SK-N-SH treated with all-trans-retinoic acid at 6 μM for 48 hours (cell line): ENCODE measurements around the gene ERCC6.

Source experiments
- ATAC-seq: fragments of 200-7000 bp; cut with Tn5 transposase; 3 replicates; pipeline ENCODE4 v1.9.1; 2020; ENCODE audit warnings: mild to moderate bottlenecking, moderate library complexity
- ARNTL ChIP-seq: fragments of 450-650 bp; formaldehyde crosslinking; IDR thresholded peaks from 2 replicates; pipeline ENCODE4 v1.5.0; 2020; ENCODE audit warnings: low read depth, mild to moderate bottlenecking, moderate library complexity, borderline replicate concordance
- BACH2 ChIP-seq: fragments of 250-450 bp; sonication (Bioruptor Pico); IDR thresholded peaks from 2 replicates; pipeline ENCODE4 v1.9.0; 2021; ENCODE audit warnings: mild to moderate bottlenecking, borderline replicate concordance
- CREB5 ChIP-seq: fragments of 250-450 bp; sonication (Bioruptor Pico); IDR thresholded peaks from 2 replicates; pipeline ENCODE4 v1.5.1; 2020; ENCODE audit warnings: low read depth, mild to moderate bottlenecking, moderate library complexity
- CSDC2 ChIP-seq: fragments of 250-450 bp; sonication (Bioruptor Pico); IDR thresholded peaks from 2 replicates; pipeline ENCODE4 v1.5.0; 2020; ENCODE audit warnings: mild to moderate bottlenecking, moderate library complexity
- CSRNP3 ChIP-seq: fragments of 250-450 bp; sonication (Bioruptor Pico); IDR thresholded peaks from 2 replicates; pipeline ENCODE4 v1.5.1; 2021; ENCODE audit warnings: mild to moderate bottlenecking, moderate library complexity
- ESRRG ChIP-seq: fragments of 250-450 bp; sonication (Bioruptor Pico); IDR thresholded peaks from 2 replicates; pipeline ENCODE4 v1.6.1; 2021; ENCODE audit warnings: mild to moderate bottlenecking
- ISL1 ChIP-seq: fragments of 250-450 bp; sonication (Bioruptor Pico); IDR thresholded peaks from 2 replicates; pipeline ENCODE4 v2.1.2; 2022; ENCODE audit warnings: mild to moderate bottlenecking, moderate library complexity
- OSR1 ChIP-seq: fragments of 250-450 bp; sonication (Bioruptor Pico); IDR thresholded peaks from 2 replicates; pipeline ENCODE4 v1.8.0; 2022; ENCODE audit warnings: moderate library complexity, mild to moderate bottlenecking, inconsistent platforms
- PATZ1 ChIP-seq: fragments of 250-450 bp; sonication (Bioruptor Pico); IDR thresholded peaks from 2 replicates; pipeline ENCODE4 v1.8.0; 2020; ENCODE audit warnings: mild to moderate bottlenecking, moderate library complexity, borderline replicate concordance
- POU6F1 ChIP-seq: fragments of 250-450 bp; sonication (Bioruptor Pico); IDR thresholded peaks from 2 replicates; pipeline ENCODE4 v1.8.0; 2021; ENCODE audit warnings: low read depth, mild to moderate bottlenecking, moderate library complexity, borderline replicate concordance
- PPARA ChIP-seq: fragments of 250-450 bp; sonication (Bioruptor Pico); IDR thresholded peaks from 2 replicates; pipeline ENCODE4 v1.5.0; 2020; ENCODE audit warnings: mild to moderate bottlenecking, borderline replicate concordance
- RARB ChIP-seq: fragments of 250-450 bp; sonication (Bioruptor Pico); IDR thresholded peaks from 2 replicates; pipeline ENCODE4 v1.8.0; 2021; ENCODE audit warnings: mild to moderate bottlenecking, moderate library complexity
- SNAI2 ChIP-seq: fragments of 250-450 bp; sonication (Bioruptor Pico); IDR thresholded peaks from 2 replicates; pipeline ENCODE4 v1.5.0; 2020; ENCODE audit warnings: mild to moderate bottlenecking, moderate library complexity
- TCF4 ChIP-seq: fragments of 250-450 bp; sonication (Bioruptor Pico); IDR thresholded peaks from 2 replicates; pipeline ENCODE4 v1.8.0; 2021; ENCODE audit warnings: mild to moderate bottlenecking, moderate library complexity, borderline replicate concordance
- TOX ChIP-seq: fragments of 250-450 bp; sonication (Bioruptor Pico); IDR thresholded peaks from 2 replicates; pipeline ENCODE4 v1.8.0; 2021; ENCODE audit warnings: mild to moderate bottlenecking, moderate library complexity, borderline replicate concordance
- TSHZ2 ChIP-seq: fragments of 250-450 bp; sonication (Bioruptor Pico); IDR thresholded peaks from 2 replicates; pipeline ENCODE4 v1.5.0; 2020; ENCODE audit warnings: mild to moderate bottlenecking, moderate library complexity
- ZC3H10 ChIP-seq: fragments of 250-450 bp; sonication (Bioruptor Pico); IDR thresholded peaks from 2 replicates; pipeline ENCODE4 v1.5.1; 2021; ENCODE audit warnings: mild to moderate bottlenecking, moderate library complexity
- ZFP3 ChIP-seq: fragments of 250-450 bp; sonication (Bioruptor Pico); IDR thresholded peaks from 2 replicates; pipeline ENCODE4 v1.5.0; 2020; ENCODE audit warnings: mild to moderate bottlenecking, moderate library complexity
- ZFP30 ChIP-seq: fragments of 450-650 bp; formaldehyde crosslinking; IDR thresholded peaks from 2 replicates; pipeline ENCODE4 v1.5.0; 2022; ENCODE audit warnings: mild to moderate bottlenecking, moderate library complexity
- ZNF565 ChIP-seq: fragments of 450-650 bp; formaldehyde crosslinking; conservative IDR thresholded peaks from 2 replicates; pipeline ENCODE4 v1.5.0; 2020; ENCODE audit warnings: low read depth, mild to moderate bottlenecking, moderate library complexity
- ZNF70 ChIP-seq: fragments of 450-650 bp; formaldehyde crosslinking; IDR thresholded peaks from 2 replicates; pipeline ENCODE4 v1.5.0; 2020; ENCODE audit warnings: mild to moderate bottlenecking, moderate library complexity
- ZNF8 ChIP-seq: fragments of 450-650 bp; formaldehyde crosslinking; IDR thresholded peaks from 2 replicates; pipeline ENCODE4 v1.5.0; 2020; ENCODE audit warnings: mild to moderate bottlenecking, moderate library complexity

The ERCC6 gene

GRCh38 chr10:49552277-49552676 is 13.4 kb upstream of the ERCC6 start:
- TF ChIP-seq ZNF565 (CRISPR knock-in tag) (no peak), ZC3H10 (no peak), TSHZ2 (CRISPR knock-in tag) (no peak), ZNF8 (CRISPR knock-in tag) (no peak), ZFP3 (CRISPR knock-in tag) (no peak), OSR1 (CRISPR knock-in tag) (no peak), ZFP30 (CRISPR knock-in tag) (no peak), RARB (CRISPR knock-in tag) (no peak), CSDC2 (CRISPR knock-in tag) (no peak), ZNF70 (no peak), BACH2 (CRISPR knock-in tag) (no peak), TOX (CRISPR knock-in tag) (no peak), CSRNP3 (CRISPR knock-in tag) (no peak), SNAI2 (CRISPR knock-in tag) (no peak), PPARA (no peak), ARNTL (CRISPR knock-in tag) (no peak), CREB5 (CRISPR knock-in tag) (no peak), POU6F1 (CRISPR knock-in tag) (no peak), PATZ1 (CRISPR knock-in tag) (no peak)
- peak; percentile 85 for ATAC-seq

- peak; percentile 60 for ATAC-seq
- no peak for TF ChIP-seq RARB (CRISPR knock-in tag)
- no peak for TF ChIP-seq CSRNP3 (CRISPR knock-in tag)
- no peak for TF ChIP-seq ISL1
- TF ChIP-seq ZNF565 (CRISPR knock-in tag), result no peak
- no peak for TF ChIP-seq PATZ1 (CRISPR knock-in tag)
- no peak for TF ChIP-seq ZFP3 (CRISPR knock-in tag)
- no peak for TF ChIP-seq ARNTL (CRISPR knock-in tag)
- no peak for TF ChIP-seq TOX (CRISPR knock-in tag)
- no peak for TF ChIP-seq ZNF8 (CRISPR knock-in tag)
- TF ChIP-seq ZNF70, result no peak
- no peak for TF ChIP-seq ESRRG (CRISPR knock-in tag)
- no peak for TF ChIP-seq PPARA
- no peak for TF ChIP-seq SNAI2 (CRISPR knock-in tag)
- TF ChIP-seq CSDC2 (CRISPR knock-in tag), result no peak
- no peak for TF ChIP-seq CREB5 (CRISPR knock-in tag)
- no peak for TF ChIP-seq TCF4 (CRISPR knock-in tag)
- TF ChIP-seq BACH2 (CRISPR knock-in tag), result no peak
- no peak for TF ChIP-seq OSR1 (CRISPR knock-in tag)
- TF ChIP-seq, all 23 proteins: peak for 0
These were observed 11.6 kb upstream of the ERCC6 start for GRCh38 chr10:49550563-49550962.
